NCI-H82 treated with DMSO at 0.1 percent for 48 hours (cell line): ENCODE results near the gene RBM39.
"Not testable (repeated sequence)": the region's sequence is repeated elsewhere in the genome, so short reads cannot be mapped to it uniquely, and the experiment has no call there.

Experiments
- DNase-seq: peaks from one replicate; lab custom pipeline; 2025; ENCODE audit not compliant: unreplicated experiment; lab: John Stamatoyannopoulos, UW

RBM39 gene

GRCh38 chr20:35741892-35742740 is at the start of gene RBM39:
RBM39 (minus strand) TSS chr20:35742260; CDS start chr20:35740874, 1,386 bp downstream.
- DNase-seq, result peak; percentile 99

DNA sequence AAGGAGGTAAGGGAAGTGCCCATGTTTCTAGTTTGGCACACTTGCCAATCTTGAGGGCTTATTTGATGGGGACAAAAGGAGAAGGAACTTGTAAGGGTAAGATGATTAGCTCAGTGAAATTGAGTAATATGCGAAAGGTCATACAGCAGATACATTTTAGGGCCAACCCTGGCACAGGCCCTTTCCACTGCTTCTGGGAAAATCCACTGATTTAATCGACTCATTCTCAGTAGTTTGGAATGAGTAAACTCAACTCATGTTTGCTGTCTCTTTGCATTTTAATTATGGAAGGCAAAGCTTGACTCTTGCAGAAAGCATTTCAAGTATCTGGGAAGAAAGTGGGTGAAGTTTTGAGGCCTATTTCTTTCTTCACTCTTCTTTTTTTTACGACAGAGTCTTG is 49.8 kb upstream of the RBM39 start:
- no peak for DNase-seq

DNA sequence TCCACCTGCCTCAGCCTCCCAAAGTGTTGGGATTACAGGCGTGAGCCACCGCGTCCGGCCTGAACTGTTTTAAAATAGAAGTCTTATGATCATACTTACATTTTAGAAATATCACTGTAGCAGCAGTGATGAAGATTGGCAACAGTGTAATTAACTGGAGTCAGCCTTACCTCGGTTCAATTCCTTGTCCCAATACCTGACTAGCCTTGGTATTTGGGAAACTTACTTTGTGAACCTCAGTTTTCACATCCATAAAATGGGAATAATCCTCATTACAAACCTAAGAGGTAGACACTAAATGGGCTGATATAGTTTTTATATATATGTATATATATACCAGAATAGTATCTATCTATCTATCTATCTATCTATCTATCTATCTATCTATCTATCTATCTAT is 49.0 kb upstream of the RBM39 start:
- DNase-seq, result no peak

- DNase-seq, result no peak
Observed at GRCh38 chr20:35788796-35789195, 46.7 kb upstream of the RBM39 start.

DNA sequence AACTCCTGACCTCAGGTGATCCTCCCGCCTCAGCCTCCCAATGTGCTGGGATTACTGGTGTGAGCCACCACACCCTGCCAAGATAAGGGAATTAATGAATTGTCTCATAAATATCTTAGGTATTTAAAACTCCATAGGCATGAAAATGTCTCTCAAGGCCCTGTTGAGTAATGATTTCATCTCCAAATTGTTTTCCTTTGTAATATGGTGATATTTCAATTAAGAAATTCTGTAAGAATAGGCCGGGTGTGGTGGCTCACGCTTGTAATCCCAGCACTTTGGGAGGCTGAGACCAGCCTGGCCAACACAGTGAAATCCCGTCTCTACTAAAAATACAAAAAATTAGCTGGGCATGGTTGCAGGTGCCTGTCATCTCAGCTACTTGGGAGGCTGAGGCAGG is 43.5 kb upstream of the RBM39 start:
- not testable (repeated sequence) for DNase-seq

- DNase-seq, result not testable (repeated sequence)
Observed at GRCh38 chr20:35783811-35784210, 41.8 kb upstream of the RBM39 start.

- peak; percentile 10 for DNase-seq
Observed at GRCh38 chr20:35776513-35777101, 34.5 kb upstream of the RBM39 start.

GRCh38 chr20:35774391-35774790 is 32.3 kb upstream of the RBM39 start:
- DNase-seq, result no peak

GRCh38 chr20:35773154-35773751 is 31.2 kb upstream of the RBM39 start:
- no peak for DNase-seq

DNA sequence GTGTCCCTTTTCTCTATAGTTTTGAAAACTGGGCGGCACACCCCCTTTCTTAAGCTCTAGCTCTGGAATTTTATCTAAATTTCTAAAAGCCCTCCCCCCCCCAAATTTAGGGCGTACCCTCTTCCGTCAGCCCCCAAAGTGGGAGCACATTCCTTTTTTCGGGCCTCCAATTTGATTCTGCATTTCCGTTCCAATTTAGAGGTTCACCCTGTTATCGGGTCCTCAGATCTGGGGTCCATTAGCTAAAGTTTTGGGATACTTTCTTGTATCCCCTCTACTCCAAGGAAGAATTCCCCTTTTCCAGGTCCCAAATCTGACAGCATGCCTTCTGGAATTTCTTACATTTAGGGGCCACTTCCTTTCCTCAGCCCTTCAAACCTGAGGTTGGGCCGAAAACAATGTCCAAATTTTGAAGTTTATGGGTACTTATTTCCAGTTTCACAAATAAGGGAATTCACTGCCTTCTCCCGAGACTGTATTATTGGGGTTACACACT is 30.6 kb upstream of the RBM39 start:
- DNase-seq, result no peak

DNA sequence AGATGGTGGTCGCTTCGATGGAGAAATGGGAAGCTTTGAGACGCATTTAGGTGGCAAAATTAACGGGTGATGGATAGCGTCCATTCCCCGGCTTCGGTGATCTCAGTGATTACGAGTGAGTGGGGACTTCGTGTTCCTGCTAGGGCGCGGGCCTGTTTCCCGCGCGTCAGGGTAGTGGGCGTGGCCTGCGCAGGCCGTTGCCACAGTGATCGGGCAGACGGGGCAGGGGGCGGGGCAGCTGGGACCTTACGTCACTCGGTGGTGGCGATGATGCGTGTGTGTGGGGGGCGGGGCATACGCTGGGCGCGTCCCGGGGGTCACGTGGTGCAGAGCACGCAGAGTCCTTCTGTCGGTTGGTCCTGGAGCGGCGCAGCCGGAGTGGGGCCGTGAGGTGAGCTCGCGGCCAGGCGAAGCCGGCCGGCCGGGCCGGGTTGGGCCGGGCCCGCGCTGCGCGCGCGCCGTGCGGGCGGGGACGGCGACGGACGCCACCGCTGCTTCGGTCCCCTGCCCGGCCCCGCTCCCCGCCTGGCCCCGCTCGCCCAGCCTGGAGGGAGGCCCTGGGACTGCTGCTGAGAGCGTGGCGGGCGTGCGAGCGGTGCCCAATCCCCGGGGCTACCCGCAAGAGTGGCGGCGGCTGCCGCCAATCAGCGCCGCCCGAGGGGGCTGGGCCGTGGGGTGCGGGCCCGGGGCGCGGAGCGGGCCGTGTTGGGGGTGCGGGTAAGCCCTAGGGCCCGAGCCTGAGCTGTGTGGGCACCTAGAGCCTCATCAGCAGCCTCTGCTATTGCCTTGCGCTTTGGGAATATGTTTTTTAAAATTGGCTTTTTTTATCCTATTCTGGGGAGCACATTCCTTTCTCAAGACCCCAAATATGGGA is 29.9 kb upstream of the RBM39 start, which contains the start of gene PHF20:
Gene PHF20, plus strand, starts transcription at position 327 of the 874 bp plus-strand sequence. CDS start 29,508 bp downstream, outside the sequence.
- peak; percentile 93 for DNase-seq

- no peak for DNase-seq
Observed at GRCh38 chr20:35771367-35771688, 29.3 kb upstream of the RBM39 start.

DNA sequence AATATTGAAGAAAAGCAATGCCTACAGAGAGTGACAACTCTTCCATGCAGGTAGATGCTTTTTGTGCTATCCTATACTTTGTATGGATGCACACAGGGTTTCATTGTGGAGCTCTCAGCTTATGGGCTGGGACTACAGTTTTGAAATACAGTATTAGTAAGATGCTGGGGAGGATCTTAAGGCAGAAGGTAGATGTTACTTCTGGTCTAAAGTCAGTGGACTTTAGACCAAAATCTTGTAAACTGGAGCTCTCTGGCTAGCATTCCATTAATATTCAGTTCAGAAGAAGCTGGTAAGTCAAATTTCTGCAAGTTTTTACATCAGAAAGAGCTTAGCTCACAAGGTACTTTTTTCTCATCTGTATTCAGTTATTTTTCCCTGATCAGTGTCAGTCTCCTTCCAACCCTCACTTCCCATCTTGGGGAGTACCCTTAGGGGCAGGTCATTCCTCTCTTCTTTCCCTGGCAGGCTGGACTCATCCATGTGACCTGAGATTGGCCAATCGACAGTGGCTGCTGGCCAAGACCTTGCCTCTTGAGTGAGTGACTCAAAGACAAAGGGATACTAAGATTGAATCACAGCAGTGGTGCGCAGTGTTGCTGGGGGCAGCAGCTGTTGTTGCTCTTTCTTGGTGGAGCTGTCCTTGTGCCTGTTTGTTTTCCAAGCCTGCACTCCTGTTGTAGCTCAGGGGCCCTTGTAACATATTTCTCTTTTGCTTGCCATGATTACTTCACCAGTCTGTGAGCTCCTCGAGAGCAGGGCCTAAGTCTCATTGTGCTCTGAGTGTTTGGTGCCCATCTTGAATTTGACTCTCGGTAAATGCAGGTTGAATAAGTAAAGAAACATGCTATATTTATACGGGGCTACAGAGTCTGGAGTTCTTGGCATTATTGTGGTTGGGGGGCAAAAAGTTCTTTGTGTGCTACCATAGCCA is 26.9 kb upstream of the RBM39 start:
- DNase-seq, result peak; percentile 50

GRCh38 chr20:35767683-35768481 is 25.8 kb upstream of the RBM39 start:
- DNase-seq, result no peak

DNA sequence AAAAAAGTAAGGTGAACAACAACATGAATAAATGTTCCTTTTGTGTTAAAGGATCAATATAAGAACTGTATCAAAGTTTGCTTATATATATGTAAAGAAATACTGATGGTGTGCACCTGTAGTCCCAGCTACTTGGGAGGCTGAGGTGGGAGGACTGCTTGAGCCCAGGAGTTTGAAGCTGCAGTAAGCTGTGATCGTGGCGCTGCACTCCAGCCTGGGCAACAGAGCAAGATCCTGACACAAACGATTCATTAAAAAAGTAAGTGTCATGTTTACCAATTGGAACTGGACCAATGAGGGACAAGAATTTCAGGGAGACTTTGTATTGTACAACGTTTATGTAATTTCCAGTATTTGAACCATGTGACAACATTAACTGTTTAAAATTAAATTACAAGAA is 24.8 kb upstream of the RBM39 start:
- DNase-seq, result no peak

DNA sequence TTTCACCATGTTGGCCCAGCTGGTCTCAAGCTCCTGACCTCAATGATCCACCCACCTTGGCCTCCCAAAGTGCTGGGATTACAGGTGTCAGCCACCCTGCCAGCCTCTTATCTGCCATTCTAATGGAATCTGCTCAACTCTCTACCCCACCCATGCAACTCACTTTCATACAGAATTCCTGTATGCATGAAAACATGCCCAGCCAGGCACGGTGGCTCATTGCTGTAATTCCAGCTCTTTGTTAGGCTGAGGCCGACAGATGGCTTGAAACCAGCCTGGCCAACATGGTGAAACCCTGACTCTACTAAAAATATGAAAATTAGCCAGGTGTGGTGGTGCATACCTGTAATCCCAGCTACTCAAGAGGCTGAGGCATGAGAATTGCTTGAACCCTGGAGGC is 22.9 kb upstream of the RBM39 start:
- DNase-seq, result not testable (repeated sequence)

GRCh38 chr20:35762461-35762860 is 20.4 kb upstream of the RBM39 start:
- no peak for DNase-seq

DNA sequence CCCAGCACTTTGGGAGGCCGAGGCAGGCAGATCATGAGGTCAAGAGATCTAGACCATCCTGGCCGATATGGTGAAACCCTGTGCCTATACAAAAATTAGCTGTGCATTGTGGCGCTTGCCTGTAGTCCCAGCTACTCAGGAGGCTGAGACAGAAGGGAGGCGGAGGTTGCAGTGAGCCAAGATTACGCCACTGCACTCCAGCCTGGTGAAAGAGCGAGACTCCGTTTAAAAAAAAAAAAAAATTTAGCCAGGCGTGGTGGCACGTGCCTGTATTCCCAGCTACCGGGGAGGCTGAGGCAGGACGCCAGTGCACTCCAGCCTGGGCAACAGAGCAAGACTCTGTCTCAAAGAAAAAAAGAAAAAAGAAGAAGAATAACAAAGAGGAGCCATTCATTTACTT is 19.5 kb upstream of the RBM39 start:
- DNase-seq, result not testable (repeated sequence)

DNA sequence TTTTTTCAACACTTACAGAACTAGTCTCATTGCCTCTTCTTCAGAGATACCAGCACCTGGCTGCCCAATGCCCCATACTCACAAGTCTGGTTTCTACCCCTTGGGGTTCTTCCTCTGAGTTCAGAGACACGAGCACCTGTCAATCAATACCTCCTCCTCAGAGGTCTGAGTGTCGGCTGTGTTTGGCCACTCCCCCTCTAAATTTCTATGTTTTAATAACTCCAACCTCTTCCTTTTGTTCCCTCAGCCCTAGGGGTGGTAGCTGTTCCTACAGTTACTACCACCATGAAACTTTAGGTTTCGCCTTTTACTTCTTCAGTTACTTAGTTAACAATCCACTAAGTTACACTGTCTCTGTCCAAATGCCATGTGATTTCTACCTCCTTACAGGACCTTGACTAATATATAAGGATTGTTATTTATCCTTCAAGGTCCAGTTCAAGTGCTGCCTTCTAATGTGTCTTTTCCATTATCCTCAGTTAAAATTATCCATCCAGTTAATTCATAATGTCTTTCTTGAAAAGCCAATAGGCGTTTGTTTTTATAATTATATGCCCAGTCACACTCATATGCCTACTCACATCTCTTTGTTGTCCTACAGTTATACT is 15.1 kb upstream of the RBM39 start:
- no peak for DNase-seq
